Measurements from ENCODE around the gene AGL. TPM values are rescaled to one million over a fixed set of nuclear protein-coding genes. Genes with fewer than 3 reads are reported as not detected.

The AGL gene
- total RNA-seq (100 to 1,000 TPM; 110 to 159 (median 116) TPM), polyA plus RNA-seq (10 to 100 TPM in 2 of 3 donors, 1 to 10 TPM in 1; 8.4 to 82.7 (median 33.7) TPM)
- long read RNA-seq, donor 1, full-length matches to known transcripts, result 47 of 92 reads
- long read RNA-seq, donor 1, partial matches to known transcripts, result 36 of 92 reads
- long read RNA-seq, donor 1, other reads (novel, unspliced or antisense), result 9 of 92 reads
- long read RNA-seq, donor 2, full-length matches to known transcripts, result 35 of 113 reads
- long read RNA-seq, donor 2, partial matches to known transcripts, result 61 of 113 reads
- long read RNA-seq, donor 2, other reads (novel, unspliced or antisense), result 17 of 113 reads

DNA sequence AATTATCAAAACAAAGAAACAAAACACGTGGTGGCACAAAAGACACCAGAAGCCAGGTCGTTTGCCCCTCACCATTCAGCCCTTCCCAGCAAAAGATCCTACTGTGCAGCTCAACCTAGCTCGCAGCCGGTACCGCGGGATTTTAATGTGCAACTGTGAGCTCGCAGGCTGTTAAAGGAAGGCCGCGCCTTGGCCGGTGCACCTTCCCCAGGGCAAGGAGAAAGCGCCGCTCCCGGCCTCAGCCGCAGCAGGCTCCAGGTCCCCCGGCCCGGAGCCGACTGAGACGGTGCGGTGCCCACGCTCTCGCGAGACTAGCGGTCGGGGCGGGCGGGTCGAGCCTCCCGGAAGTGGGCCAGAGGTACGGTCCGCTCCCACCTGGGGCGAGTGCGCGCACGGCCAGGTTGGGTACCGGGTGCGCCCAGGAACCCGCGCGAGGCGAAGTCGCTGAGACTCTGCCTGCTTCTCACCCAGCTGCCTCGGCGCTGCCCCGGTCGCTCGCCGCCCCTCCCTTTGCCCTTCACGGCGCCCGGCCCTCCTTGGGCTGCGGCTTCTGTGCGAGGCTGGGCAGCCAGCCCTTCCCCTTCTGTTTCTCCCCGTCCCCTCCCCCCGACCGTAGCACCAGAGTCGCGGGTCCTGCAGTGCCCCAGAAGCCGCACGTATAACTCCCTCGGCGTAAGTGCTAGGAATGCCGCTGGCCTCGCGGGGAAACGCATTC, at the start of gene AGL:
Gene AGL, plus strand, starts transcription at position 618 of the 715 bp plus-strand sequence. CDS start 682 bp downstream, outside the sequence.
- Histone ChIP-seq H3K4me3 (peak within 1 kb of the TSS; percentile 87), H3K4me1 (peaks cover 41% of the 10 kb centered on the region), H3K36me3 (ENCODE audit: insufficient read depth in 1 of 2, low read depth in 1 of 2) (no peaks in the 10 kb centered on the region), H3K27me3 (ENCODE audit: insufficient read depth in 3 of 3, low read length in 2 of 3) (no peaks in the 10 kb centered on the region), H3K9me3 (no peaks in the 10 kb centered on the region), H3K27ac (peak within 1 kb of the TSS; percentile 95)
- intact Hi-C loops (cut with DNase I), result loop anchor here (2.0 to 10.0 kb wide), 3 partner anchors 33 to 185 kb away; no protein-coding TSS in a partner anchor
- DNase-seq, result peak; percentile 89 to 93
- peak; percentile 88 to 95 (median 91) for ATAC-seq
- TF ChIP-seq, protein P1, sequence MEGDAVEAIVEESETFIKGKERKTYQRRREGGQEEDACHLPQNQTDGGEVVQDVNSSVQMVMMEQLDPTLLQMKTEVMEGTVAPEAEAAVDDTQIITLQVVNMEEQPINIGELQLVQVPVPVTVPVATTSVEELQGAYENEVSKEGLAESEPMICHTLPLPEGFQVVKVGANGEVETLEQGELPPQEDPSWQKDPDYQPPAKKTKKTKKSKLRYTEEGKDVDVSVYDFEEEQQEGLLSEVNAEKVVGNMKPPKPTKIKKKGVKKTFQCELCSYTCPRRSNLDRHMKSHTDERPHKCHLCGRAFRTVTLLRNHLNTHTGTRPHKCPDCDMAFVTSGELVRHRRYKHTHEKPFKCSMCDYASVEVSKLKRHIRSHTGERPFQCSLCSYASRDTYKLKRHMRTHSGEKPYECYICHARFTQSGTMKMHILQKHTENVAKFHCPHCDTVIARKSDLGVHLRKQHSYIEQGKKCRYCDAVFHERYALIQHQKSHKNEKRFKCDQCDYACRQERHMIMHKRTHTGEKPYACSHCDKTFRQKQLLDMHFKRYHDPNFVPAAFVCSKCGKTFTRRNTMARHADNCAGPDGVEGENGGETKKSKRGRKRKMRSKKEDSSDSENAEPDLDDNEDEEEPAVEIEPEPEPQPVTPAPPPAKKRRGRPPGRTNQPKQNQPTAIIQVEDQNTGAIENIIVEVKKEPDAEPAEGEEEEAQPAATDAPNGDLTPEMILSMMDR (IDR thresholded peaks at IDR 0.05), result no peak
- WGBS, 3 donors, result 1% methylated on average over 47 to 65 of the region's 65 CpGs

DNA sequence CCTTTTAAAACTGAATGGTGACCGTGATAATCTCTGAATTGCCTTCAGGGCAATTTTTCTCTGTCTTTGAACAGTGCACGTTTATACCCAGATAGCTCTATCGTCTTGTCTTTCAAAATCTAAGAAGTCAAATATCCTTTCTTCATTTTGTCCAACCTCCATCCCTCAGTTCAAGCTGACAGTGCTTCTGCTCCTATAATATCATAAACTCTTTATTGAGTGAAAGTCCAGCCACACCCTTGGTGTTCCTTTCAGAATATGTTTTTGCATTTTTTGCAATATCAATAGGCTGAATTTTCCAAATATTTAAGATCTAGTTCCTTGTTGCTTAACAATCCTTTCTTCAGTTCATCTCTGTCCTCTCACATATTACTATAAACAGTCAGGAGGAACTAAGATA, 48.6 kb upstream of the AGL start:
- DNase-seq (no peak), ATAC-seq (no peak)
- Histone ChIP-seq H3K27me3 (ENCODE audit: insufficient read depth in 3 of 3, low read length in 2 of 3) (peaks cover 0 to 7% (median 6%) of the 10 kb centered on the region in 3 donors), H3K4me3 (no peak overlapping the region), H3K4me1 (no peaks in the 10 kb centered on the region), H3K27ac (no peak overlapping the region), H3K36me3 (ENCODE audit: insufficient read depth in 1 of 2, low read depth in 1 of 2) (no peaks in the 10 kb centered on the region), H3K9me3 (no peaks in the 10 kb centered on the region)
- intact Hi-C loops (cut with DNase I), result loop anchor here (10.0 kb wide), 2 partner anchors 233 to 653 kb away; a partner anchor contains a TSS
- TF ChIP-seq, protein P1 (IDR thresholded peaks at IDR 0.05), result no peak
- 79 to 84% (median 83%) methylated on average over 3 of the region's 3 CpGs for WGBS, 3 donors

GRCh38 chr1:99806882-99807281, 43.3 kb upstream of the AGL start:
- no peak for DNase-seq
- H3K4me1 ChIP-seq, result peaks cover 9% of the 10 kb centered on the region
- intact Hi-C loops (cut with DNase I), result loop anchor here (5.0 to 10.0 kb wide), 3 partner anchors 228 to 650 kb away; a partner anchor contains a TSS
- no peak overlapping the region for H3K4me3 ChIP-seq
- H3K9me3 ChIP-seq, result no peaks in the 10 kb centered on the region
- TF ChIP-seq, protein P1 (IDR thresholded peaks at IDR 0.05), result no peak
- H3K27ac ChIP-seq, result no peak overlapping the region
- H3K27me3 ChIP-seq (ENCODE audit: insufficient read depth in 3 of 3, low read length in 2 of 3), result peaks cover 0 to 7% (median 6%) of the 10 kb centered on the region in 3 donors
- ATAC-seq, result no peak
- no peaks in the 10 kb centered on the region for H3K36me3 ChIP-seq (ENCODE audit: insufficient read depth in 1 of 2, low read depth in 1 of 2)
- 74 to 84% (median 82%) methylated on average over 2 of the region's 2 CpGs for WGBS, 3 donors

GRCh38 chr1:99808391-99809115, 41.6 kb upstream of the AGL start:
- peak overlapping the region; percentile 46 for H3K4me3 ChIP-seq
- no peaks in the 10 kb centered on the region for H3K36me3 ChIP-seq (ENCODE audit: insufficient read depth in 1 of 2, low read depth in 1 of 2)
- ATAC-seq, result peak; percentile 93 to 97 (median 94)
- H3K27me3 ChIP-seq (ENCODE audit: insufficient read depth in 3 of 3, low read length in 2 of 3), result peaks cover 0 to 7% (median 6%) of the 10 kb centered on the region in 3 donors
- intact Hi-C loops (cut with DNase I), result loop anchor here (2.0 to 10.0 kb wide), 4 partner anchors 42 to 649 kb away; partner anchors contain the start of gene AGL (in 1 of the 2)
- H3K27ac ChIP-seq, result peak overlapping the region; percentile 76
- TF ChIP-seq, protein P1 (IDR thresholded peaks at IDR 0.05), result peak; percentile 68
- no peak for DNase-seq
- WGBS, 3 donors, result 12 to 18% (median 14%) methylated on average over 7 of the region's 7 CpGs
- H3K9me3 ChIP-seq, result no peaks in the 10 kb centered on the region
- H3K4me1 ChIP-seq, result peaks cover 9% of the 10 kb centered on the region
